Right cardiac atrium (tissue), 5 donors: ENCODE measurements around the gene KSR2. TPM values are rescaled to one million over a fixed set of nuclear protein-coding genes. Genes with fewer than 3 reads are reported as not detected.
"Not testable (repeated sequence)": the region's sequence is repeated elsewhere in the genome, so short reads cannot be mapped to it uniquely, and the experiment has no call there.

ENCODE experiments used
- ATAC-seq, 2 donors: fragments of 200-7000 bp; cut with Tn5 transposase; one replicate each; pipeline versions ENCODE4 v1.8.0 to v1.9.1; 2020; ENCODE audit warnings: moderate library complexity in 2 of 2, mild to moderate bottlenecking in 1 of 2
- DNase-seq, 3 donors: peaks; one replicate each; pipeline ENCODE4 v3.0.0-alpha.2; 2020
- H3K27ac ChIP-seq: one replicate; pipeline ENCODE4 v1.5.1; 2013; ENCODE audit warnings: mild to moderate bottlenecking, low read length, control low read depth, moderate library complexity
- H3K27me3 ChIP-seq: one replicate; pipeline ENCODE4 v1.6.1; 2013; ENCODE audit not compliant: control insufficient read depth, insufficient read depth
- H3K4me1 ChIP-seq: one replicate; pipeline ENCODE4 v1.6.1; 2013; ENCODE audit warnings: low read length; ENCODE audit not compliant: control insufficient read depth, insufficient read depth
- H3K4me3 ChIP-seq: one replicate; pipeline ENCODE4 v1.5.1; 2013; ENCODE audit warnings: low read length, control low read depth
- H3K9me3 ChIP-seq: one replicate; pipeline ENCODE4 v1.6.1; 2013; ENCODE audit warnings: low read length; ENCODE audit not compliant: control insufficient read depth
- WGBS: extraction: QIAGEN DNeasy Blood & Tissue Kit; methylation state at CpG from one replicate; pipeline ENCODE4 v1.1.7; 2013; 5-methylcytosine and 5-hydroxymethylcytosine counted together
- intact Hi-C, 4 donors: fragments of 100-400 bp; cut with DNase I; formaldehyde crosslinking; loops; one replicate each; pipeline versions ENCODE4 v1.11.0 to v1.14.0; 2022 to 2023
- long read RNA-seq, 4 donors: library from polyadenylated mRNA; unstranded; transcript quantifications; one replicate each; pipeline ENCODE4 v2.0.0, GENCODE V29; 2020 to 2021
- polyA plus RNA-seq: library from polyadenylated mRNA; stranded (reverse); fragments of 200-250 nt; gene quantifications from one replicate; pipeline ENCODE4 v1.2.3, GENCODE V29; 2013
- total RNA-seq, 4 donors: library from RNA; stranded (reverse); fragmentation: NEBNext Ultra II Directional; extraction: Animal tissue kit (Norgen Biotek cat#: 25700); gene quantifications; one replicate each; pipeline ENCODE4 v1.2.1, GENCODE V29; 2021
- donor health status: healthy with polysubstance abuse.
- donor health status: DM: no; HTN: yes; CAD: no.
- donor health status: DM: no; HTN: no; CAD: no.
- donor health status: DM: no; HTN: yes; CAD: no; lungs with severe emphysema.
- donor health status: DM: yes; HTN: yes; CAD: no.

Gene KSR2
- total RNA-seq, result under 1 TPM; 0.03 to 0.37 (median 0.06) TPM
- 0.02 TPM for polyA plus RNA-seq
- long read RNA-seq, donor 1, result 0 reads
- long read RNA-seq, donor 2, partial matches to known transcripts, result 0 of 1 reads
- long read RNA-seq, donor 2, other reads (novel, unspliced or antisense), result 1 of 1 reads
- long read RNA-seq, donor 3, result 0 reads
- long read RNA-seq, donor 4, partial matches to known transcripts, result 0 of 2 reads
- long read RNA-seq, donor 4, other reads (novel, unspliced or antisense), result 2 of 2 reads

DNA sequence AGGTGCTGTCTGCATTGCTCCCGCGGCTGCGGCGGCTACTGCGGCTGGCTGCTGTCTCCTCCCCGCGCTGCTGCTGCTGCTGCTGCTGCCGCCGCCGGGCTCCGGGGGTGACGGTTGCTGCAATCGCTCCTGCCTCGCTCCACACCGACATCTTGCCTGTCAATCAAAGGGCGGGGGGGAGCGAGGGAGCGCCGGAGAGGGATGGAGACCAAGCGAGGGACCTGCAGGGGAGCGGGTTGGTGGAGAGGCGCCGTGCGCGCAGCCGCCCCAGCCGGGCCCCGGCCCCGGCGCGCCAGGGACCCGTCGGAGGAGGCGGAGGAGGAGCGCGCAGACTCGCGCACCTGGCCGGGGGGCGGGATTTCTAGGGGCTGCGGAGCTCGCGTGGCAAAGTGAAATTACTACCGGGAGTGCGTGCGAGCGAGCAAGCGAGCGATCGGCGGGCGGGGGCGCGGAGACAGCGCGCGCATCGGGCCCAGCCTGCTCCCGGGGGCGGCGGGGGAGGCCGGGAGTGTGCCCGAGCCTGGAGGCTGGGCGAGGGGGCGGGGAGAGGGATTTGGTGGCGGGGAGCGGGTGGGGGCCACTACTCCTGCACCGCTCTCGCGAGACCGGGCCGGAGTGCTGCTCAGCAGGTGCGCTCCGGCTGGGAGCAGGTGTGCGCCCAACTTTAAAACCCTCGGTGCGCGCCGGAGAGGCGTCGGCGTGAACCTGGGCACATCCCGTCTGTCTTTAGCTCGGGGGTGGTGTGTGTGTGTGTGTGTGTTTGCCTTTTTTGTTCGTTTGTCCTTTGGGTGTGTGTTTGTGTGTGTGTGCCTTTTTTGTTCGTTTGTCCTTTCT is at the start of gene KSR2:
Gene KSR2 (minus strand): TSS at position 165 of the 834 bp plus-strand sequence. CDS start 735 bp downstream, outside the sequence.
- DNase-seq, result no peak

DNA sequence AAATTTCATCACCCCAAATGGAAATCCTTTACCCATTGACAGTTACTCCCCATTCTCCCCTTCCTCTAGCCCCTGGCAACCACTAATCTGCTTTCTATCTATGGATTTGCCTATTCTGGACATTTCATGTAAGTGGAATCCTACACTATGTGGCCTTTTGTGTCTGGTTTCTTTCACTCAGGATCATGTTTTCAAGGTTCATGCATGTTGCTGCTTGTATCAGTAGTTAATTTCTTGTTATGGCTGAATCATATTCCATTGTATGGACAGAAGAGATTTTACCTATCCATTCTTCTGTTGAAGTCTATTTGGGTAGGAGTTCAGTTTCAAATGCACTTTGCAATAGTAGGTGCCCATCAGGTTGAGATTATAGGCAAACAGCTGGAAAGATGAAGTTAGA is 49.1 kb upstream of the KSR2 start:
- intact Hi-C loops, result loop anchor here in 1 of 4 donors (10.0 kb wide), 1 partner anchor 143 kb away; no protein-coding TSS in a partner anchor
- H3K4me3 ChIP-seq, result no peak overlapping the region
- H3K9me3 ChIP-seq, result no peaks in the 10 kb centered on the region
- DNase-seq (no peak), ATAC-seq (no peak)
- H3K4me1 ChIP-seq, result no peaks in the 10 kb centered on the region
- H3K27me3 ChIP-seq, result no peaks in the 10 kb centered on the region
- no peak overlapping the region for H3K27ac ChIP-seq

More for the DNA sequence above, at the start of gene KSR2:
- intact Hi-C loops, result no loop called here
- H3K27me3 ChIP-seq, result peaks cover 3% of the 10 kb centered on the region
- peak within 1 kb of the TSS; percentile 54 for H3K4me3 ChIP-seq
- no peak for ATAC-seq
- H3K9me3 ChIP-seq, result no peaks in the 10 kb centered on the region
- H3K27ac ChIP-seq, result no peak within 1 kb of the TSS
- H3K4me1 ChIP-seq, result no peaks in the 10 kb centered on the region
- WGBS, result 2% methylated on average over 86 of the region's 86 CpGs

DNA sequence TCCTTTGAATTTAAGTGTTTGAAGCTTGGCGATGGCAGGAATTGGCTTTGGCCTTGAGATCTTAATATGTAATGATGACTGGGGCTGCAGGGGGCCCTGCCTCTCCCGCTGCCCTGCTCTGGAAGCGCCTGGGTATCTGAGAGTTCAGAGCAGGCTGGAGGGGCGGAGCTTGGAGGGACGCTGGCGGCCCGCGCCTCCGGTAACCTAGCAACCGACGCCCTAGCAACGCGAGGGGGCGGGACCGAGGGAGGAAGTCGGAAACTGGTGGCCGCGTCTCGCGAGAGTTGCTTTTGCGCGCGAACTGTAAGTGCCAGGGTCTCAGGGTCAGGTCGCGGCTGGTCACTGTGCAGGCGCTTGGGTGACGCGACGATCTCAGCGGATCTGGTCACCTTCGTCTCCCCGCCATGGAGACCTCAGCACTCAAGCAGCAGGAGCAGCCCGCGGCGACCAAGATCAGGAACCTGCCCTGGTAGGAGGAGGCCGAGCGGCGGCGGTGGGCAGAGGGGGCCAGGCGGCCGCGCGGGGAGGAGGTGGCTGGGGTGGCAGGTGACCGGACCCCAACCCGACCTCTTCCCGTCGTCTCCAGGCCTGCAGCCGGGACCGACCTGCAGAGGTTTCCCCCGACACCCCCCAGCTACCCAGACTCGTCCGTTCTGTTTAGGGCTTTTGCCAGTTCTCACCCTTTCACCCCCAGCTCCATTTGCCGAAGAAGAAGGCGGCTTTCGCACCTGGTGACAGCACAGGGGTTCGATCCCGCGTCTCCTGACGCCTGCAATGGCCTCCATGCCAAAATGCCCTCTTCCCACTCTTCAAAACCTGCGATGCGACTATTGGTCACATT is 47.9 kb upstream of the KSR2 start, which contains the start of gene RFC5:
Gene RFC5 (plus strand): TSS at position 280 of the 841 bp plus-strand sequence. CDS start 125 bp downstream, at position 405.
- DNase-seq (peak; percentile 99 to 100 (median 99)), ATAC-seq (peak; percentile 100)
- Histone ChIP-seq H3K27ac (no peak within 1 kb of the TSS), H3K4me1 (no peaks in the 10 kb centered on the region), H3K9me3 (no peaks in the 10 kb centered on the region), H3K4me3 (peak within 1 kb of the TSS; percentile 61), H3K27me3 (no peaks in the 10 kb centered on the region)
- WGBS, result under 1% methylated on average over 61 of the region's 61 CpGs
- intact Hi-C loops, result loop anchor here in 1 of 4 donors (10.0 kb wide), 1 partner anchor 142 kb away; no protein-coding TSS in a partner anchor

DNA sequence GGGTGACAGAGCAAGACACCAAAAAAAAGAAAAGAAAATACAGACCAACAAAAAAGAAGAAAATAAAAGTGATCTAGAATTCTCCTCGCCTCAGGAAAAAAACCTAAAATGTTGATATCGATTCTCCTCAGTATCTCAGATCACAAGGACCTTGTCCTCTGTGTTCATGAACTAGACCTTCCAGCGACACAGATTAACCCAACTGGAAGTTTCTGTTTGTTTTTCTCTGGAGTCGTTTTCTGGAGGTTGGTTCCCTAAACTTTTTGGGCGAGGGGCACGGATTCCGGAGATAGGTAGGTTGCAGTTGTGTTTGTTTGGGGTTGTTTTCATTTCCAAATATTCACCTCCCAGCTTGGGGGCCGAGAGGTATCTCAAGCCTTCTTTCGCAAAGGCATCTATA is 47.2 kb upstream of the KSR2 start:
- no peak for ATAC-seq
- 32% methylated on average over 9 of the region's 9 CpGs for WGBS
- Histone ChIP-seq H3K27me3 (no peaks in the 10 kb centered on the region), H3K27ac (no peak overlapping the region), H3K4me1 (no peaks in the 10 kb centered on the region), H3K9me3 (no peaks in the 10 kb centered on the region), H3K4me3 (peak overlapping the region; percentile 61)
- DNase-seq, result no peak
- intact Hi-C loops, result loop anchor here in 1 of 4 donors (10.0 kb wide), 1 partner anchor 141 kb away; no protein-coding TSS in a partner anchor

DNA sequence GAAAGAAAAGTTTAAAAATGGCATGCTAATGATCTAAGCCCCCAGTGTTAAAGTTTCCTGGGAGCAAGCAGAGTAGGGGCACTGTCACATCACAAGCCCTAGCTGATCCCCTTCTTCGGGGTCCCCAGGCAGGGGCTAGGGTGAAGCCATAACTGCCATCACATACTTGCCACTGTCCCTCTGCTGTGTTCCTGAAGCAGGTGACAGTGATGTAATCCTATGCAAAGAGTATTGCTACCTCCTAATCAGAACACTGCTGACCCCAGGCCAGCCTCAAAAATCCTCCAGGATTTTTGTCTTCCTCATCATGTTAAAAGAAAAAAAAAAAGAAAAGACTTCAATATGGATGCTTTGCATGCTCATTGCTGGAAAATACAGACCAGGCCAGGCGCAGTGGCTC is 46.5 kb upstream of the KSR2 start:
- Histone ChIP-seq H3K4me3 (no peak overlapping the region), H3K27ac (no peak overlapping the region), H3K27me3 (no peaks in the 10 kb centered on the region), H3K9me3 (no peaks in the 10 kb centered on the region), H3K4me1 (no peaks in the 10 kb centered on the region)
- 89% methylated on average over 2 of the region's 2 CpGs for WGBS
- ATAC-seq (no peak), DNase-seq (no peak)
- intact Hi-C loops, result loop anchor here in 1 of 4 donors (10.0 kb wide), 1 partner anchor 141 kb away; no protein-coding TSS in a partner anchor

DNA sequence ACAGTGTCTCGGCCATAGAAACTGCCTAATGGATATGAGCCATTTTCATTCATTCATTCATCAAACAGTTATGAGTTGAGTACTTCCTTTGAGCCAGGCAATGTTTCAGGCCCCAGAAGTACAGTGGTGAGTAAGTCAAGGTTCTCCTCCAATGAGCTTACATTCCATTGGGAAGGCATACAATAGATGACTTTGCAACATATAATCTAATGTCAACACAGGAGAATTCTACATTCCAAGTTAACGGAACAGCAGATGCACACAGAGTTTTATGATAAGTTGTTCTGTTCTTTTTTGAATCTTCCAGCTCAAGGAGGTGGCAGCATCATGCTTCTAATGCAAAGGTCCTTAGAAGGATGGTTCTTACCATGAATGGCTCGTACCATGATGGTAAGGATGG is 44.5 kb upstream of the KSR2 start:
- no peaks in the 10 kb centered on the region for H3K4me1 ChIP-seq
- H3K9me3 ChIP-seq, result no peaks in the 10 kb centered on the region
- no peaks in the 10 kb centered on the region for H3K27me3 ChIP-seq
- intact Hi-C loops, result loop anchor here in 1 of 4 donors (10.0 kb wide), 1 partner anchor 138 kb away; no protein-coding TSS in a partner anchor
- no peak overlapping the region for H3K27ac ChIP-seq
- H3K4me3 ChIP-seq, result no peak overlapping the region
- DNase-seq, result no peak
- no peak for ATAC-seq
- 80% methylated on average over 3 of the region's 3 CpGs for WGBS

DNA sequence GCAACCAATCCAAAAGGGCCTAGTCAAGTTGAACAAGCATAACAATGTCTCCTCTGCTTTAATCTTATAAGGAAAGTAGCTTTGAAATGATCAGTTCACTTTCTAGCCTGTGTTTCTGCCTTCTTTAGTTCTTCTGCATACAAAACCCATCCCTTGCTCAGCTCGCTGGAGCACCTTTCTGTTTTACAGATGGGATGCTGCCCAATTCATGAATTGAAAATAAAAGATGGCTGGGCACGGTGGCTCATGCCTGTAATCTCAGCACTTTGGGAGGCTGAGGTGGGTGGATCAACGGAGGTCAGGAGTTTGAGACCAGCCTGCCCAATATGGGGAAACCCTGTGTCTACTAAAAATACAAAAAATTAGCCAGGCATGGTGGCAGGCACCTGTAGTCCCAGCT is 43.2 kb upstream of the KSR2 start:
- H3K4me3 ChIP-seq, result no peak overlapping the region
- intact Hi-C loops, result loop anchor here in 1 of 4 donors (10.0 kb wide), 1 partner anchor 137 kb away; no protein-coding TSS in a partner anchor
- H3K9me3 ChIP-seq, result no peaks in the 10 kb centered on the region
- WGBS, result 89% methylated on average over 3 of the region's 3 CpGs
- H3K27ac ChIP-seq, result no peak overlapping the region
- H3K4me1 ChIP-seq, result no peaks in the 10 kb centered on the region
- DNase-seq (no peak), ATAC-seq (no peak)
- H3K27me3 ChIP-seq, result no peaks in the 10 kb centered on the region

DNA sequence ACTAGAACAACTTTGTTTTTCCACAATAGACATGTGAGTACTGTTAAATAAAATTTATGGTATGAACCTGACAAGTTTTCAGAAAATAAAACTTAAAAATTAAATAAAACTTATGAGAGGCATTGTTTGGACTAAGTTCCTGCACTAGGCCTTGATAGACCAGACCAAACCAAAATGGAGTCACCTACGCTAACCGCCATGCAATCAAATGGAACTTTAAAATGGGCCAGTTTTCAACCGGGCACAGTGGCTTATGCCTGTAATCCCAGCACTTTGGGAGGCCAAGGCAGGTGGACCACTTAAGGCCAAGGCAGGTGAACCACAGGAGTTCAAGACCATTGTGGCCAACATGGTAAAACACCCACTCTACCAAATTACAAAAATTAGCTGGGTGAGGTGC is 42.6 kb upstream of the KSR2 start:
- ATAC-seq (no peak), DNase-seq (no peak)
- no peaks in the 10 kb centered on the region for H3K4me1 ChIP-seq
- intact Hi-C loops, result loop anchor here in 1 of 4 donors (10.0 kb wide), 1 partner anchor 137 kb away; no protein-coding TSS in a partner anchor
- H3K27ac ChIP-seq, result no peak overlapping the region
- no peaks in the 10 kb centered on the region for H3K9me3 ChIP-seq
- H3K4me3 ChIP-seq, result no peak overlapping the region
- WGBS, result 99% methylated on average over 3 of the region's 3 CpGs
- no peaks in the 10 kb centered on the region for H3K27me3 ChIP-seq

DNA sequence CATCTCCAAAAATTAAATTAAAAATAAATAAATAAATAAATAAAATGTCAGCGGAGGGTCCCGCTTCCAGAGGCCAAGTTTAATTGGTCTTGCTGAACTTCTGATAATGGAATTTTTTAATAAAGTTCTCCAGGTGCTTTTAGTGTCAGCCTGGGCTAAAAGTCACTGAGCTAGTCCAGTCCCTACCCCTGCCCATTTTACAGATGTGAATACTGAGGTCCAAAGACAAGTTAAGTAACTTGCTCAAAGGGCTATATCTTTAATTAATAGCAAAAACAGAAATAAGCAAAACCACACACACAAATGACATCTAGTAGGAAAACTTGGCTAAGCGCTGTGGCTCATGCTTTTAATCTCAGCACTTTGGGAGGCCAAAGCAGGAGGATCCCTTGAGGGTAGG is 42.1 kb upstream of the KSR2 start:
- H3K27ac ChIP-seq, result no peak overlapping the region
- intact Hi-C loops, result loop anchor here in 1 of 4 donors (10.0 kb wide), 1 partner anchor 136 kb away; no protein-coding TSS in a partner anchor
- no peaks in the 10 kb centered on the region for H3K9me3 ChIP-seq
- H3K27me3 ChIP-seq, result no peaks in the 10 kb centered on the region
- H3K4me1 ChIP-seq, result no peaks in the 10 kb centered on the region
- no peak for ATAC-seq
- WGBS, result 95% methylated on average over 3 of the region's 3 CpGs
- H3K4me3 ChIP-seq, result no peak overlapping the region
- DNase-seq, result no peak

DNA sequence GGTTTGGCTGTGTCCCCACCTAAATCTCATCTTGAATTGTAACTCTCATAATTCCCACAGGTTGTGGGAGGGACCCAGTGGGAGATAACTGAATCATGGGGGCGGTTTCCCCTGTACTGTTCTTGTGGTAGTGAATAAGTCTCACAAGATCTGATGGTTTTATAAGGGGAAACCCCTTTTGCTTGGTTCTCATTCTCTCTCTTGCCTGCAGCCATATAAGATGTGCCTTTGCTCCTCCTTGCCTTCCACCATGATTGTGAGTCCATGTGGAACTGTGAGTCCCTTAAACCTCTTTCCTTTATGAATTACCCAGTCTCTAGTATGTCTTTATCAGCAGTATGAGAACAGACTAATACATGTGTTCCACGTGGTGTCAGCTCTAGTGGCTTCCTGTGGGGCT is 31.0 kb upstream of the KSR2 start:
- 59% methylated on average over 2 of the region's 2 CpGs for WGBS
- H3K27ac ChIP-seq, H3K4me1 ChIP-seq, intact Hi-C loops, H3K9me3 ChIP-seq, H3K4me3 ChIP-seq, H3K27me3 ChIP-seq, ATAC-seq, DNase-seq: not testable (repeated sequence)
